ENCODE results near the gene EFCAB6. TPM values are rescaled to one million over a fixed set of nuclear protein-coding genes. Genes with fewer than 3 reads are reported as not detected.

Gene EFCAB6
- polyA plus RNA-seq, 4 donors = 5.1 to 6.0 (median 5.7) TPM

- no peak for DNase-seq (ENCODE audit: low read depth in 4 of 4, low spot score in 2 of 4)
Observed at GRCh38 chr22:43512279-43512678, 299.8 kb downstream of the EFCAB6 start.

- DNase-seq (ENCODE audit: low read depth in 4 of 4, low spot score in 2 of 4) = no peak
Observed at GRCh38 chr22:43511276-43511910, 300.7 kb downstream of the EFCAB6 start.

- DNase-seq (ENCODE audit: low read depth in 4 of 4, low spot score in 2 of 4) = no peak
Observed at GRCh38 chr22:43510281-43511070, 301.6 kb downstream of the EFCAB6 start.

- no peak for DNase-seq (ENCODE audit: low read depth in 4 of 4, low spot score in 2 of 4)
Observed at GRCh38 chr22:43509337-43509736, 302.8 kb downstream of the EFCAB6 start.

GRCh38 chr22:43508489-43508888 is 303.6 kb downstream of the EFCAB6 start:
- no peak for DNase-seq (ENCODE audit: low read depth in 4 of 4, low spot score in 2 of 4)

DNA sequence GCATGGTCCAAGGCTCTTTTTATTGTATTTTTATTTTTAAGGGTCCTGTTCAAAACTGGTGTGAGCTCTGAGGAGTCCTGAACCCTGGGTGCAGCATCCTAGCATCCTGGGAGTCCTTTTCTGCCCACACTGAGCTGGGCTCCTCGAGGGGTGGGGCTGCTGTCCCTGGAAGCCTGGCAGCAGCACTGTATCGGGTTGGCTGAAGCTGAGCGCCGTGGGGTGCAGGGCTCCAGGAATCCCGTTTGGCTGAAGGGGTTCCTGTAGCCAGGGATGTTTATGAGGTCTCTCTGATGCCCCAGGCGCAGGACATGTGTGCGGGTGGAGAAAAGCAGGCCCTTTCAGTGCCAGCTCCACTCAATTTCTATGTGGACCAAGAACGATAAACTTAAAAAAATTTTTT is 304.9 kb downstream of the EFCAB6 start:
- no peak for DNase-seq (ENCODE audit: low read depth in 4 of 4, low spot score in 2 of 4)

DNA sequence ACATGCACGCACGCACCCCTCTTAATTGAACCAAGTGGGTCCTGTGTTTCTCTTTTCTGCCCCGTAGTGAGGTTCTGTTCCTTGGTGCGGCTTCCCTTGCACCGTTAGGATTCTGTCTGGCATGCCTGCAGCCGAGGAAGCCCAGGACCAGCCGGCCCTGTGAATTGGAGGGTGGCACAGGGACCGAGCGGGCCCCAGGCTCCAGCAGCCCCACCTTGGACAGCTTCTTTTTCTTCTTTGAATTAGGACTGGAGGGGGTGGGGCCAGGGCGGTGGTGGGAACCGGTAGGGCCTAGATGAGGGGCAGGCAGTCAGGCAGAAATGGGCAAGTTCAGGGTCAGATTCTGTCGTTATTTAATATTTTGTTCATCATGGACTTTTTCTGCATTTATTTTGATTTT is 305.6 kb downstream of the EFCAB6 start:
- no peak for DNase-seq (ENCODE audit: low read depth in 4 of 4, low spot score in 2 of 4)

DNA sequence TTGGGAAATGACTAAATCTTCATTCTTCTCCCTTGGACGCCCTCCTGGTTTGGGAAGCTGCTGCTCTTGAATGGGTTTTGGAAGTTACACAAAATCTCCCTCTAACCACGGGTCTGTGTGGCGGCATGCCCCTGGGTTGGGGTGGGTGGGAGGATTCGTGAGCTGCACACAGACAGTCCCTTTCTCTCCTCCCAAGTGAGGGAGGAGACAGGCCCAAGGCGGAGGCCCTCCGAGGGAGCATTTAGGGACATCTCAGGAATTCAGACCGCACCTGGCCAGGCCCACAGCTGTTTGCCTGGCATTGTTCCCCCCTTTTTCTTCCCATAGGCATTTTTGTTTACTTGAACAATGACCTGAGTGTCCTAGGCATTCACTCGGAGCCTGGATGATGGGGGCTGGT is 306.2 kb downstream of the EFCAB6 start:
- no peak for DNase-seq (ENCODE audit: low read depth in 4 of 4, low spot score in 2 of 4)

DNA sequence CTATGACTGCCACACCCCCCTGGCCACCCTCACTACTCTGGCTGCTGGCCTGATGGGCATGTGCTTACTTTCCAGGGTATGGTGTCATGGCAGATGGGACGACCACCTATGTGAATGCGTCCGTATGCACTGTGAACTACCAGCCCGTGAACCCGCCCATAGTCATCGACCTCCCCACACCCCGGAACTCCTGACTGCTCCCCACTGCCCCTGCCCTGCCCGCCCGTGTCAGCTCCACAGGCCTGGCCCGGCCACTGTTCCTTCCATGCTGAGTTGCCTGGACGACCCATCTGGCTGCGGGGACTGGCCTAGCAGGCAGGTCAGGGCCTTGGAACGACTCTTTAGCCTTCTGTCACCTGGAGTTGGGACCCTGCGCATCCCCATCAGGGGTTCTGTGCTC is 306.7 kb downstream of the EFCAB6 start:
- DNase-seq (ENCODE audit: low read depth in 4 of 4, low spot score in 2 of 4) = no peak

DNA sequence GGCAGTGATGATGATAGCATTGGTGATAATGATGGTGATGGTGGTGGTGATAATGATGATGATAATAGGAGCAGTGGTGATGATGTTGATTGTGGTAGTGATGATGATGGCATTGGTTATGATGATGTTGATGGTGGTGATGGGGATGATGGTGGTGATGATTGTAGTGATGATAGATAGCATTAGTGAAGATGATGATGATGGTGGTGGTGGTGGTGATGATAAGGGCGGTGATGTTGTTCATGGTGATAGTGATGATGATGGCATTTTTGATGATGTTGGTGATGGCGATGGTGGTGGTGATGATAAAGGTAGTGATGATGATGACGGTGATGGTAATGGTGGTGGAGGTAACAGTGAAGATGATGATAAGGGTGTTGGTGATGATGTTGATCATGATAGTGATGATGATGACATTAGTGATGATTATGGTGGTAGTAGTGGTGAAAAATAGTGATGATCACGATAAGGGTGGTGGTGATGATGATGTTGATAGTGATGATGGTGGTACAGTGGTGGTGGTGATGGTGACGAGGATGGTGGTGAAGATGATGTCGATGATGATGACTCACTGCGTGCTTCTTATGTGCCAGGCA is 307.3 kb downstream of the EFCAB6 start:
- no peak for DNase-seq (ENCODE audit: low read depth in 4 of 4, low spot score in 2 of 4)

GRCh38 chr22:43504068-43504467 is 308.0 kb downstream of the EFCAB6 start:
- no peak for DNase-seq (ENCODE audit: low read depth in 4 of 4, low spot score in 2 of 4)

DNA sequence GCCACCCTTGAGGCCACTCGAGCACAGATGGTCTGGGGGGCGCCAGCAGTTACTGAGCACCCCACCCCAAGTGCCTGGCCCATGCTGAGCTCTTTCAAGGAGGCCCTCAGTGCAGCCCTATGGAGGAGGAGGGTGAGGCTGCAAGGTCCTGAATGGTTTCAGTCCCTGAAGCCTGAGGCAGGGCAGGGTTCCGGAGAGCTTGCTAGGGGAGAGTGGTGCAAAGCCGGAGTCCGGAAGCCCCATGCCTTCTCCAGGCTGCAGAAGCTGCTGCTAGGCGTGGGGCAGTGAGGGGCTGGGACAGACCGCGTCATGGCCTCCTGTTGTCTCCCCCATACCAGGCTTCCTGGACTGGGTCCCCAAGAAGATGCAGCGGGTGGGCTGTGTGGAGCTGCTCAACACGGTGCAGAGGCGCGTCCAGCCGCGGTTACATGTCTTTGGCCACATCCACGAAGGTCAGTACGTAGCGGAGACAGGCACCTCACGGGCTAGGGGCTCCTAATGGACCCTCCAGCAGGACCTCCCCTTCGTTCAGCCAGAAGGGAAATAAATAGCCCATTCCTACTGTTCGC is 309.7 kb downstream of the EFCAB6 start:
- DNase-seq (ENCODE audit: low read depth in 4 of 4, low spot score in 2 of 4) = no peak

DNA sequence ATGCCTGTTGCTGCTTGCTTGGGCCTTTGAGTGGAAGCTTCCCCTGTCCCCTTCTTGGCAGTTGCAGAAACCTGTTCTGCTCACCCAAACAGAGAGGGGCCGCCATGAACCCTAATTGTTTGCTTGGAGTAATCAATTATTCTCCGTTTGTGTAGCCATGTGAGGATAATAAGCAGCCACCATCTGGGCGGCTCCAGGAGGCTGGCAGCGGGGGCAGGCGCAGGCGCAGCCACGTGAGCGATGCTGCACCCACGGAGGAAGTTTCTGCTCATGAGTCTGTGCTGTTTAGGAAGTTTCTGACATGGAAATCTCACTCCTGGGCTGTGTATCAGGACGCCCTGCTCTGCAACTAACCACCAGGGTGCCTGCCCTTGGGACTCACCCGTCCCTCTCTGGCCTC is 310.2 kb downstream of the EFCAB6 start:
- DNase-seq (ENCODE audit: low read depth in 4 of 4, low spot score in 2 of 4) = no peak

GRCh38 chr22:43500792-43501785 is 311.0 kb downstream of the EFCAB6 start:
- DNase-seq (ENCODE audit: low read depth in 4 of 4, low spot score in 2 of 4) = no peak

GRCh38 chr22:43498856-43499253 is 313.2 kb downstream of the EFCAB6 start:
- DNase-seq (ENCODE audit: low read depth in 4 of 4, low spot score in 2 of 4) = no peak

DNA sequence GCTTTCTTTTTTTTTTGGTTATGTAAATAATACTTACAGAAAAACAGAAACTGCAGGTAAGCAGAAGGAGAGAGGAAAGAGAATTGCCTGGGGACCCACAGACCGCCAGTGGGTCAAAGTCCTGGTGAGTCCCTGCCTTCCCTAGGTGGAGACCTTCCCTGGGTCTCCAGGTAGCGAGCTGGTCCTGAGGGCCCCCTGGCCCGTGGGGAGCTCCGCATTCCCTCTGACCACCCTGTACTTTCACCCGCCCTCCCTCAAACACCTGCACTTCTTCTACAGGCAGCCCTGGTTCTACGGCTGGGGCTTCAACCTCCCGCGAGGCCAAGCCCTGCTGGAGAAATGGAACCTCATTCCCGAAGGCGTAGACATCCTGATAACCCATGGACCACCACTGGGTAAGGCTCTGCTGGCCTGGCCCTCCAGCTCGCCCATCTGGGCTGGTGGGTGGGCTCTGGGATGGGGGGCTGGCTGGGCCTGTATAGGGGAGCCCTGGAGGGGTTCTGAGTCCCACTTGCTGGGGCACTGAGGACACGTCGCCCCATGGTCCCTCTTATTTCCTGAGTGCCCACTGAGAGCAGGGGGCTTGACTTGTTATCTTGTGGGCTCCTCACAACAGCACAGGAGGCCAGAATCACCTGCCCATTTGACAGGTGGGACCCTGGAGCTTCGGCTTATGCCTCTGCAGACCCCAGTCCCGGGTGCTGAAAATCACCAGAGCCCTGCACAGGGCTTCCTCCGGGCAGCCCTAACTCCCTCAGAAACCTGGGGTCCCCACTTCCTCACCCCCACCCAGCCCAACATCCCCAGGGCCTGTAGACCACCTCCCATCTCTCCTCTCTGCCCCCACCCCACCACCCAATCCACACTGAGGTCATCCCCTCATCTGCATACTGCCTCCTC is 313.9 kb downstream of the EFCAB6 start:
- no peak for DNase-seq (ENCODE audit: low read depth in 4 of 4, low spot score in 2 of 4)

DNA sequence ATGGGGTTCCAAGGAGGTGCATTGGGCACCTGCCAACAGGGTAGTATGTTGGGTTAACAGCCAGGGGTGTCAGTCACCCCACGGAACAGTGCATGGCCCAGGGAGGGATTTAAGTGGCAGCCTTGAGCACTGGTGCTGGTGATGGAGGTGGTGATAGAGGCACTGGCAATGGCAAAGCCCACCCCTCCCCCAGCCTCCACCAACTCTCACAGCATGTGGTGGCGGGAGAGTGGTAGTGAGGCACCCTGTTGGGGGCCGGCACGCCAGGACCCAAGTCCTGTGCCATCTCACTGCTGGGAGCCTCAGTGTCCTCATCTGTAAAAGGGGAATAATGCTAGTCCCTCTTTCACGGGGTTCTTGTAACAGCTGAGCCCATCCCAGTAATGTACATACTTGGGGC is 318.8 kb downstream of the EFCAB6 start:
- DNase-seq (ENCODE audit: low read depth in 4 of 4, low spot score in 2 of 4) = no peak

DNA sequence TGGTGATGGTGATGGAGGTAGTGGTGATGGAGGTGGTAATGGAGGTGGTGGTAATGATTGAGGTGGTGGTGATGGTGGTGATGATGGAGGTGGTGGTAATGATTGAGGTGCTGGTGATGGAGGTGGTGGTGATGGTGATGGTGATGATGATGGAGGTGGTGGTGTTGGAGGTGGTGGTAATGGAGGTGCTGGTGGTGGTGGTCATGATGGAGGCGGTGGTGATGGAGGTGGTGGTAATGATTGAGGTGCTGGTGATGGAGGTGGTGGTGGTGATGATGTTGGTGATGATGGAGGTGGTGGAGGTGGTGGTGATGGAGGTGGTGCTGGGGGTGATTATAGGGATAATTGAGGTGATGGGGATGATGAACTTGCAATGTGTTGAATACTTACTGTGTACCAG is 320.4 kb downstream of the EFCAB6 start:
- no peak for DNase-seq (ENCODE audit: low read depth in 4 of 4, low spot score in 2 of 4)

GRCh38 chr22:43491177-43491576 is 320.9 kb downstream of the EFCAB6 start:
- DNase-seq (ENCODE audit: low read depth in 4 of 4, low spot score in 2 of 4) = no peak
